ENCODE measurements around the gene PLPP4. TPM values are rescaled to one million over a fixed set of nuclear protein-coding genes. Genes with fewer than 3 reads are reported as not detected.

PLPP4 gene
- total RNA-seq, 2 donors from 2014 or later = 0.27 to 61.3 TPM

- H3K4me3 ChIP-seq = no peak overlapping the region
- no peaks in the 10 kb centered on the region for H3K27me3 ChIP-seq (replicated peaks; ENCODE audit: insufficient read depth)
- no peaks in the 10 kb centered on the region for H3K4me1 ChIP-seq (replicated peaks)
- TF ChIP-seq POLR2AphosphoS5 (IDR thresholded peaks at IDR 0.05) (no peak), CTCF (IDR thresholded peaks at IDR 0.05) (no peak), POLR2A (IDR thresholded peaks at IDR 0.05) (no peak)
- H3K27ac ChIP-seq = no peak overlapping the region
- no peaks in the 10 kb centered on the region for H3K36me3 ChIP-seq
- intact Hi-C loops (cut with DNase I) = no loop called here
- DNase-seq (ENCODE audit: low spot score) = no peak
- H3K9me3 ChIP-seq = no peaks in the 10 kb centered on the region
- 81% methylated on average over 12 of the region's 12 CpGs for WGBS
These were observed 144.0 kb downstream of the PLPP4 start for GRCh38 chr10:120600871-120601649.

GRCh38 chr10:120601999-120602398 lies 145.0 kb downstream of the PLPP4 start:
- 91% methylated on average over 2 of the region's 2 CpGs for WGBS
- H3K27ac ChIP-seq = no peak overlapping the region
- no peaks in the 10 kb centered on the region for H3K27me3 ChIP-seq (replicated peaks; ENCODE audit: insufficient read depth)
- no peaks in the 10 kb centered on the region for H3K36me3 ChIP-seq
- intact Hi-C loops (cut with DNase I) = no loop called here
- no peaks in the 10 kb centered on the region for H3K9me3 ChIP-seq
- no peak overlapping the region for H3K4me3 ChIP-seq
- DNase-seq (ENCODE audit: low spot score) = no peak
- H3K4me1 ChIP-seq (replicated peaks) = no peaks in the 10 kb centered on the region
- TF ChIP-seq CTCF (IDR thresholded peaks at IDR 0.05) (no peak), POLR2AphosphoS5 (IDR thresholded peaks at IDR 0.05) (no peak), POLR2A (IDR thresholded peaks at IDR 0.05) (no peak)

- Histone ChIP-seq H3K4me3 (no peak overlapping the region), H3K9me3 (no peaks in the 10 kb centered on the region), H3K27ac (no peak overlapping the region), H3K36me3 (no peaks in the 10 kb centered on the region), H3K27me3 (replicated peaks; ENCODE audit: insufficient read depth) (no peaks in the 10 kb centered on the region), H3K4me1 (replicated peaks) (no peaks in the 10 kb centered on the region)
- 82% methylated on average over 3 of the region's 3 CpGs for WGBS
- TF ChIP-seq CTCF (IDR thresholded peaks at IDR 0.05) (no peak), POLR2A (IDR thresholded peaks at IDR 0.05) (no peak), POLR2AphosphoS5 (IDR thresholded peaks at IDR 0.05) (no peak)
- intact Hi-C loops (cut with DNase I) = no loop called here
- no peak for DNase-seq (ENCODE audit: low spot score)
These were observed 148.4 kb downstream of the PLPP4 start for GRCh38 chr10:120605410-120605809.

- Histone ChIP-seq H3K9me3 (no peaks in the 10 kb centered on the region), H3K4me3 (no peak overlapping the region), H3K27me3 (replicated peaks; ENCODE audit: insufficient read depth) (no peaks in the 10 kb centered on the region), H3K4me1 (replicated peaks) (no peaks in the 10 kb centered on the region), H3K27ac (no peak overlapping the region), H3K36me3 (no peaks in the 10 kb centered on the region)
- whole genome bisulfite sequencing = 76% methylated on average over 5 of the region's 5 CpGs
- DNase-seq (ENCODE audit: low spot score) = no peak
- TF ChIP-seq POLR2AphosphoS5 (IDR thresholded peaks at IDR 0.05) = no peak
- no peak for TF ChIP-seq CTCF (IDR thresholded peaks at IDR 0.05)
- no peak for TF ChIP-seq POLR2A (IDR thresholded peaks at IDR 0.05)
- intact Hi-C loops (cut with DNase I) = no loop called here
These were observed 149.2 kb downstream of the PLPP4 start for GRCh38 chr10:120606051-120606764.

Measured in prostate gland (tissue), 2 donors.